BJ (cell line): Measurements from ENCODE around the gene DDX17. TPM values are rescaled to one million over a fixed set of nuclear protein-coding genes. Genes with fewer than 3 reads are reported as not detected.
"Not testable (repeated sequence)": the region's sequence is repeated elsewhere in the genome, so short reads cannot be mapped to it uniquely, and the experiment has no call there.

Experiments used
- CTCF ChIA-PET: fragments of 350-600 bp; formaldehyde crosslinking; extraction: SDS; loops from one replicate; lab custom pipeline; 2021; ENCODE audit warnings: antibody characterized with exemption, inconsistent platforms; lab: Yijun Ruan, JAX
- POLR2A ChIA-PET: fragments of 300-600 bp; sonication (Branson Sonifier 250); formaldehyde crosslinking; extraction: SDS; loops from one replicate; lab custom pipeline; 2021; ENCODE audit warnings: antibody characterized with exemption; lab: Charles Lee
- DNase-seq: peaks from one replicate; pipeline ENCODE4 v3.0.0-alpha.2; 2011; ENCODE audit warnings: low read depth
- H3K27me3 ChIP-seq: 2 replicates; pipeline ENCODE4 v1.6.0; 2011; ENCODE audit warnings: low read length; ENCODE audit not compliant: control insufficient read depth, insufficient read depth
- H3K36me3 ChIP-seq: 2 replicates; pipeline ENCODE4 v1.5.1; 2011; ENCODE audit warnings: low read length; ENCODE audit not compliant: control insufficient read depth, insufficient read depth
- H3K4me3 ChIP-seq: 2 replicates; pipeline ENCODE4 v1.5.1; 2011; ENCODE audit warnings: low read depth, mild to moderate bottlenecking, control low read depth, low read length
- CTCF ChIP-seq: IDR thresholded peaks from 2 replicates; pipeline ENCODE4 v1.5.1; 2011; ENCODE audit warnings: low read depth, mild to moderate bottlenecking, control low read depth, inconsistent platforms, low read length, moderate library complexity; ENCODE audit not compliant: insufficient read depth
- polyA plus RNA-seq: library from polyadenylated mRNA; depleted of rRNA; stranded (reverse); fragments of >200 nt; gene quantifications from 2 replicates; pipeline ENCODE4 v1.2.3, GENCODE V29; 2011

The DDX17 gene
- polyA plus RNA-seq, 1 experiment, result 318 TPM

GRCh38 chr22:38481162-38481870 lies 24.8 kb downstream of the DDX17 start:
- ChIA-PET CTCF (interaction anchor here (0.6 to 2.9 kb wide), 5 partner anchors 11 to 914 kb away, joined by 3 to 7 read pairs (median 3); partner anchors contain the start of gene KDELR3), POLR2A (no interaction called here)
- Histone ChIP-seq H3K27me3 (no peaks in the 10 kb centered on the region), H3K4me3 (no peak overlapping the region), H3K36me3 (peaks cover 20% of the 10 kb centered on the region)
- no peak for DNase-seq
- no peak for TF ChIP-seq CTCF

- Histone ChIP-seq H3K36me3 (peaks cover 19% of the 10 kb centered on the region), H3K4me3 (no peak overlapping the region), H3K27me3 (no peaks in the 10 kb centered on the region)
- no peak for TF ChIP-seq CTCF
- no peak for DNase-seq
- POLR2A ChIA-PET, result no interaction called here
- CTCF ChIA-PET, result interaction anchor here (2.4 kb wide), 1 partner anchor 11 kb away, joined by 7 read pairs; the partner anchor contains the start of gene KDELR3
These were observed 26.8 kb downstream of the DDX17 start for GRCh38 chr22:38479096-38479837.

GRCh38 chr22:38477585-38477984 lies 28.5 kb downstream of the DDX17 start:
- Histone ChIP-seq H3K4me3 (no peak overlapping the region), H3K36me3 (peaks cover 15% of the 10 kb centered on the region), H3K27me3 (no peaks in the 10 kb centered on the region)
- ChIA-PET POLR2A (interaction anchor here (0.6 kb wide), 1 partner anchor 44 kb away, joined by 4 read pairs; no protein-coding TSS in a partner anchor), CTCF (no interaction called here)
- DNase-seq, result no peak
- no peak for TF ChIP-seq CTCF

- TF ChIP-seq CTCF, result no peak
- POLR2A ChIA-PET, result no interaction called here
- Histone ChIP-seq H3K27me3 (no peaks in the 10 kb centered on the region), H3K4me3 (no peak overlapping the region), H3K36me3 (peaks cover 9% of the 10 kb centered on the region)
- CTCF ChIA-PET, result interaction anchor here (1.4 kb wide), 1 partner anchor 11 kb away, joined by 4 read pairs; no protein-coding TSS in a partner anchor
- DNase-seq, result no peak
These were observed 32.0 kb downstream of the DDX17 start for GRCh38 chr22:38474003-38474607.

GRCh38 chr22:38471237-38471636 lies 34.9 kb downstream of the DDX17 start:
- no peaks in the 10 kb centered on the region; the same call in 1 of the 2 replicates for H3K27me3 ChIP-seq
- no peak for DNase-seq
- ChIA-PET POLR2A (no interaction called here), CTCF (no interaction called here)
- TF ChIP-seq CTCF, result no peak
- no peak overlapping the region for H3K4me3 ChIP-seq
- H3K36me3 ChIP-seq, result peaks cover 5% of the 10 kb centered on the region

GRCh38 chr22:38470179-38470578 lies 35.9 kb downstream of the DDX17 start:
- CTCF ChIA-PET, result interaction anchor here (1.7 kb wide), 1 partner anchor 16 kb away, joined by 3 read pairs; no protein-coding TSS in a partner anchor
- DNase-seq, POLR2A ChIA-PET, H3K27me3 ChIP-seq, H3K36me3 ChIP-seq, H3K4me3 ChIP-seq: not testable (repeated sequence)
